AG09319 (cell line): ENCODE measurements around the gene DNPH1.

Source experiments
- DNase-seq: peaks from one replicate; pipeline ENCODE4 v3.0.0-alpha.2; 2010; ENCODE audit warnings: low read depth; ENCODE audit errors: extremely low read depth
- CTCF ChIP-seq: IDR thresholded peaks from 2 replicates; pipeline ENCODE4 v1.5.1; 2011; ENCODE audit warnings: low read depth, mild to moderate bottlenecking, inconsistent platforms, low read length, moderate library complexity

The DNPH1 gene

GRCh38 chr6:43257367-43258145 is 28.3 kb upstream of the DNPH1 start:
- no peak for TF ChIP-seq CTCF
- DNase-seq: no peak

- no peak for DNase-seq
- no peak for TF ChIP-seq CTCF
Observed at GRCh38 chr6:43256670-43257366, 27.5 kb upstream of the DNPH1 start.

GRCh38 chr6:43255408-43256054 is 26.2 kb upstream of the DNPH1 start:
- no peak for TF ChIP-seq CTCF
- DNase-seq: no peak

- no peak for DNase-seq
- TF ChIP-seq CTCF: no peak
Observed at GRCh38 chr6:43254846-43255245, 25.6 kb upstream of the DNPH1 start.

- no peak for TF ChIP-seq CTCF
Observed at GRCh38 chr6:43254138-43254817, 25.0 kb upstream of the DNPH1 start.

GRCh38 chr6:43253401-43253800 is 24.1 kb upstream of the DNPH1 start:
- no peak for DNase-seq
- TF ChIP-seq CTCF: no peak

More at GRCh38 chr6:43254138-43254817, 25.0 kb upstream of the DNPH1 start:
- no peak for DNase-seq
